Colon (tissue), 2 donors: ENCODE results near the gene MZF1.

Experiments
- FAIRE-seq: peaks from 2 replicates; lab custom pipeline; 2012; peaks lifted over from hg19 to GRCh38; lab: Jason Lieb, UNC
- donor health status: control.
- donor health status: control.

The MZF1 gene

GRCh38 chr19:58569943-58570670, 3.0 kb downstream of the MZF1 start:
- no peak for FAIRE-seq

- no peak for FAIRE-seq
Observed at GRCh38 chr19:58569191-58569942, 3.8 kb downstream of the MZF1 start.

DNA sequence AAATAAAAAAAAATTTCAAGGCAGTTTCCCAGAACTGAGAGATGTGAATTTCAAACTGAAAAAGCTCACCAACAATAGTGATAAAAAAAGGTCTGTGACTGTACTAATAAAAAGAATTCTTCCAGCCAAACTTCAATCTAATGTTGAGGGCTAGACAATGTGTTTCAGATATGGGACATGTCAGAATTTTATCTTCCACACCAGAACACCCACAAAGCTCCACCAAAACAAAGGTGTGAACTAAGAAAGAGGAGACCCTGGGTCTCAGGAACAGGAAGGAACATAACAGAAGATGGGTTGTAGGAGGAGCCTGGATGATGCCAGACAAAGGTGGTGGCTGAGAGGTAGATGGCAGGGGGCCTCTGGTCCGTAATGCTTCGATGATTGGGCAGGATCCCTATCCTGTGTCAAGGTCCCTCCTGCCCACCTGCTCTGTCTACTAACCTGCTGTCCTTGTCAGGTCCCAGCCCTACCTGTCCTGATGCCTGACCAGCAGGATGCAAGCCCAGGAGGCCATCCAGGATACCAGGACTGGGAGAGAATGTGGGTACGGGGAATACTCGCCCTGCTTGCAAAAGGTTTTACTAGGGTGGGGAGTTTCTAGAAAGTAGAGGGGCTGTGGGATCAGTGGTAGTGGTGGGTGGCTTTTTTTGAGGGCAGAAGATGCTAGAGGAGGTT, 4.5 kb downstream of the MZF1 start:
- no peak for FAIRE-seq

- no peak for FAIRE-seq
Observed at GRCh38 chr19:58566989-58567388, 6.1 kb downstream of the MZF1 start.

GRCh38 chr19:58563823-58564222, 9.3 kb downstream of the MZF1 start:
- no peak for FAIRE-seq

GRCh38 chr19:58563034-58563573, 10.0 kb downstream of the MZF1 start:
- no peak for FAIRE-seq

- FAIRE-seq, result no peak
Observed at GRCh38 chr19:58562122-58563033, 10.8 kb downstream of the MZF1 start.

GRCh38 chr19:58561373-58562121, 11.6 kb downstream of the MZF1 start:
- FAIRE-seq, result no peak

DNA sequence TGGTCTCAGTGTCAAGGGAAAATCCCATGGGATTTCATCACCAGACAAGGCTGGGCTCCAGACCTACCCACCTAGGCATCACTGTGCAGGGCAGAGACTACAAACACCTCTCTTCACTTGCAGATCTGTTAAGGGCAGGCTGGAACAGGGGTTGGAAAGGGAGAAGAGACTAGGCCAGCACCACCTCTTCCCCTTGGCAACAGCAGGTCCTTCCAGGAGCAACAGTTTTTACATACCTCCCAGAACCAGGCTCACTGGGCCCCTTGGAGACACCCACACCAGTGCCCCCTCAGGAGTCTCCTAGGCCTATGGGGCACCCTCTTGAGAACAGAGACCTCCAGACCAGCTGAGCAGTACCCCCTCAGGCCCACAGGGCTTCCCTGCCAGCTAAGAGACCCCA, 12.2 kb downstream of the MZF1 start:
- FAIRE-seq, result no peak

DNA sequence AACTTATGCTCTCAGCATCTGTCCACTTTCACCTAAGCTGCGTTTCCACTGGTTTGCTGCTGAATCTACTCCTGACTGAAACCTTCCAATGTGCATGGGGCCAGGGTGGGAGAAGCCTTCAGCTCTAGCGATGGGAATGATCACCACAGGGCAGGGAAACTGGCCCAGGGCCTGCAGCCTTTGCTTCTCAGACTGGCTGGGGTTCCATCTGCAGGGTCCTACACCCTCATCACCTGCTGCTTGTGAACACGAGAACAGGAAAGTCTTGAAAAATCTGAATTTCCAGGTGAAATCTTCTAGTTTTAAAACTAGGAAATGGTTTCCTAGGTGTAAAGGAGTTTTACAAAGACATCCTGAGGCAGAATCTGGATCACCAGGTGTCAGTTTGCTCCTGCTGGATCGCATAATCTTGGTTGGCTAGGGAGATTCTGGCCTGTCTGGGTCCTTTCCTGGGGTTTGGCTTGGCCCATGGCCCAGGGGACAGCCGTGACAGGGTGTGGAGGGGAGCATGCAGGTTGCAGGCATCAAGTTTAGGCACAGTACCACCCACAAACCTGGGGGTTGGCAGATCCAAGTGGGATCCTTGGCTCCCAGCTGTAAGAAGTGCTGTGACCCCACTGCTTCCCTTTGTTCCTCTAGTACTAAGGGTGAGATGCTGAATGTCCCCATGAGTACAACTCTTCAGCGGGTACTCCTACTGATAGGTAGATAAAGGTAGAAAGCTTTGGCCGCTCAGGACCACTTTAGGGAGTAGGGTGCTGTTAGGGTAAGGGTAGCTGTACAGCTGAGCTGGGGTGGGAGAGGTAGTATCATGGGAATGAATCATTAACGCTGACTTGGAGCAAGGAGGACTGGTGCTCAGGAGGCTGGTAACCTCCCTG, 12.9 kb downstream of the MZF1 start:
- no peak for FAIRE-seq

DNA sequence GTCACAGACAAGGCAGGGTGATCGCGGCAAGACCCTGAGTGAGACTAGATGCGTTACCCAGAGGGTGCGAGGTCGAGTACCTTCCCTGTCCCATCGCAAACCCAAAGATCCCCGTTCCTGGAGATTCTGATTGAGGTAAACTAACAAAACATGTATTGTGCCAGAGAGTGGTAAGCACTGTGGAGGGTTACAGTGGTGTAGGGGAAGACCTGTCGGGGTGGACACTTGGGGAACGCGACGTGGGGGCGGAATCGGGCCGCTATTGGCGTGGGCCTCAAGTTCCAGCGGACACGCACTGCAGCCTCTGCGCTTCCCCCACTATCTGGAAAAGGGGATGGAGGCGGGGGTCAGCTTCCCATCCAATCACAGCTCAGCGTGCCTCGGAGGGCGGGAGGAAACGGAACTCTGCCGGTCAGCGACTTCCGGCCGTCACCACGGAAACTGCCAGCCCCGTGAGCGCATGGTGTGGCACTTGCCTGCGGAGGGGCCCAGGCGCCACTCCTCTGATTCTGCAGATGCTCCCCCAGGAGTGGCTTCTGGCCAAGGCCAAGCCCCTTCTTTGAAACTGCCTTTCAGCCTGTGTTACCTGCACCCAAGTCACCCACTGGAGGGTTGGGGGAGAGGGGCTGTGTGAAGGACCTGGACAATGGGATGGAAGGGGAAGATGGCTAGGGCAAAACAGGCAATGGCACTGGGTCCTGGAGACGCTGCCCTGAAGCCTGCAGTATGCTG, 13.7 kb downstream of the MZF1 start:
- no peak for FAIRE-seq

DNA sequence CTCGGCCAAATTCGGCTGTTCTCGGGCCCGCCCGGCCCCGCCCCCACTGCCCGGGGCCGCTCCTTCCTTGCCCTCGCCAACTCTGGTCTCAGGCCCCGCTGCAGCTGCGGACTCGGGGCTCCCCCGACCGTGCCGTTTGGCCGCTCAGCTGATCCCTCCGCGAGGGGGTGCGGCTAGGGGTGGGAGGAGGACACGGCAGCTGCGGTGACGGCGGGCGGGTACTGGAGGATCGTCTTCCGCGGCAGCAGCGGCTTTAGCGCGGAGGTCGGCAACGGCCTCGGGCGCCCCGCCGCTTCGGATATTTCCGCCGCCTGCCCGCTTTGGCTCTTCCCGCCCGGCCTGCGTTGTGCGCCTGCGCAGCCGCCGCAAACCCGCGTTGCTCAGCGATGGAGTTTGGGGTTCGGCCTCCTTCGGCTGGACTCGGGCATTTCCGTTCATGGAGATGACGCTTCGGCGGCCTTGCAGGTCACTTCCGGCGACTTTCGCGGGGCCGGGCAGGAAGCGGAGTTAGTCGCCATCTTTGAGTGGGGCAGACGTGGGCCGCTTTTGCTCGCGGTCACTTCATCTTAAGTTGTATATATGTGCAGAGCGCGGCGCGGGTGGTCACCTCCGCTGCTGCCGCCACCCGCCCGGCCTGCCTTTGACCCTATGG, 14.4 kb downstream of the MZF1 start:
- FAIRE-seq, result no peak

DNA sequence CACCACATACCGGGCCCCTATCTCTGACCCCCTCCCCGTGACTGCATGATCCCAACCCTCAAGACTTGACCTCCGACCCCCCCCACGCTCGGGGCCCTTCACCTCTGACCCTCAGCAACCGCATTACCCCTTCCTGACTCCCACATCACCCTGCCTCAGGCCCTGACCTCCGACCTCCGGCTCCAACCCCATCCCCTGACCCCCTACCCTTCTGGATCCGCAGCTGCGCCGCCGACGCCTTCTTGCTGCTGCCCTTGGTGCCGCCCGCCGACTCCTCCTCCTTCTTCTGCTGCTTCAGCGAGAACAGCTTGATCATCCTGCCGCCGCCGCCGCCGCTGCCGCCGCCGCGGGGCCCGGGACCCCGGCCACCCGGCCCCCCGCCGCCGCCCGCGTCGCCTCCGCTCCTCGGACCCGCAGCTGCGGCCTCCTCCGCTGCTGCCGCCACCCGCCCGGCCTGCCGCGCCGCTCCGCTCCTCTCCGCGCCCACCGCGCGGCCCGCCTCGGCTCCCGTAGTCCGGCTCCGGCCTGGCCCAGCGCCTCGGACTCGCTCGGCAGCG, 15.0 kb downstream of the MZF1 start, which contains the start of gene UBE2M:
Gene UBE2M (minus strand): TSS at position 546 of the 557 bp plus-strand sequence. CDS start 230 bp downstream, at position 316.
- FAIRE-seq, result no peak

DNA sequence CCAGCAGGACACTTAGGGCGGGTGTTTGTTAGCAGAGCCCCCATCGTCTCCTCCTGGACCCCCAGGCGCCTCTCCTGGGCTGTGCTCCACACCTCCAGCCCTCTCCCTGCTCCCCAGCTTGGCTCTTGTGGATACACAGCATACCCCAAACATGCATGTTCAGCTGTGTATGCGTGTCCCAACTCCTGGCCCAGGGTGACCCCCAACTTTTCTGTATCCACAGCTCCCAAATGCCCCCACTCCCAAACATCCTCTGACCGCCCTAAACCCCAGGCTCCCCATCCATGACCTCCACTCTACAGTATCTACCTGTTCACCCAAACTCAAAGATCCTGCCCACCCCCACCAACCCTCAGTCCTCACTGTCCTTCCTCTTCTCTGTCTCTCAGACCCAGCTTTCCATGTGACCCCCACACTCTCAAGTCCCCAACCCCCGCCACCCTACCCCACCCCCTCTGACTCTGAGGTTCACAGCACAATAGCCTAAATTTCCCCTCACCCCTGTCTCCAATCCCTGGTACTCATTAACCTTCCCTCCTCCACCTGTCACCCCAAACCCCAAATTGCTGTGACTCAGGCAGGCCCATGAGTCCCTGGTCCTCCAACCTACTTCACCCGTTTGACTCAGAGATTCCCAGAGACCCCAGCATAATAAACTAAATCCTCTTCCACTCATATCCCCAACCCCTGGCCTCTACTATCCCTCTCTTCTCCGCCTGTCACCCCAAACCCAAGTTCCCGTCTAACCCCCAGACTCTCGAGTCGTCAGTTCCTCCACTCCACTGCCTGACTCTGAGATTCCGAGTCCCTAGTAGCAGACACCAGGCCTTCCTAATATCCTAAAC, 15.7 kb downstream of the MZF1 start:
- FAIRE-seq, result no peak

- no peak for FAIRE-seq
Observed at GRCh38 chr19:58556622-58557220, 16.4 kb downstream of the MZF1 start.

DNA sequence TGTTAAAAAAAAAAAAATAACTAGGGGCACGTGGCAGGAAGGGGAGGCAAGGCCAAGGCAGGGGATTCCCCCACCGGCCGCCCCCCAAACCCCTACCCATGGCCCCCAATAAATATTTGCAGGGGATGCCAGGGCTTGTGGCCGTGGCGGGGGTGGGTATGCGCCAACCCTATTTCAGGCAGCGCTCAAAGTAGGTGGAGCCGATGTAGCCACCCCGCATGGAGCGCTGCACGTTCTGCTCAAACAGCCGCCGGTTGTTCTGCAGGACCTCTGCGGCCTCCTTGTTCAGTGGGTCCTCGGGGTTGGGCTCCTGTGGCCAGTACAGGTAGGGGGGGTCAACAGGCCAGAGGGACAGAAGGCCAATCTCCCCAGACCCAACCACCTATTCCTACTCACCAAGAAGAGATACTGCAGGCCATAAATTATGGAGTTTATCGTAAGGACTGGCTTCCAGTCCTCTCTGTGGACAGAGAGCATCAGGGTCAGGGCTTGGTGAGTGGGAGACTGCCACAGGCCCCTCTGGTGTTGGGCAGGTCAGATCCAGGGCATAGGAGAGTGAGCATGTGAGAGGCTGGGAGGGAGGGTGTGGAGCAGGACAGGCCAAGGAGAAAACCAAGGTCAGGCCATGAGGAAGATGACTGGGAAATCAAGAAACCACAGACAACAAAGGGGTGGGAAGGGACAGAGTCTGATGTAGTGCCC, 17.1 kb downstream of the MZF1 start:
- no peak for FAIRE-seq
